Right renal cortex interstitium (tissue), 3 donors: ENCODE measurements around the gene NR2F1-AS1. TPM values are rescaled to one million over a fixed set of nuclear protein-coding genes. Genes with fewer than 3 reads are reported as not detected.
"Not testable (repeated sequence)": the region's sequence is repeated elsewhere in the genome, so short reads cannot be mapped to it uniquely, and the experiment has no call there.

Source experiments
- DNase-seq, 3 donors: peaks; one replicate each; pipeline ENCODE4 v3.0.0-alpha.2; 2013; ENCODE audit warnings: low read depth in 3 of 3, low spot score in 2 of 3
- polyA plus RNA-seq, 3 donors: library from polyadenylated mRNA; unstranded; fragments of 120-200 nt; gene quantifications; one replicate each; pipeline ENCODE4 v1.2.1, GENCODE V29; 2013; ENCODE audit not compliant: insufficient read length in 3 of 3

The NR2F1-AS1 gene
- polyA plus RNA-seq, 3 donors = 50.0 to 58.2 (median 57.6) TPM

DNA sequence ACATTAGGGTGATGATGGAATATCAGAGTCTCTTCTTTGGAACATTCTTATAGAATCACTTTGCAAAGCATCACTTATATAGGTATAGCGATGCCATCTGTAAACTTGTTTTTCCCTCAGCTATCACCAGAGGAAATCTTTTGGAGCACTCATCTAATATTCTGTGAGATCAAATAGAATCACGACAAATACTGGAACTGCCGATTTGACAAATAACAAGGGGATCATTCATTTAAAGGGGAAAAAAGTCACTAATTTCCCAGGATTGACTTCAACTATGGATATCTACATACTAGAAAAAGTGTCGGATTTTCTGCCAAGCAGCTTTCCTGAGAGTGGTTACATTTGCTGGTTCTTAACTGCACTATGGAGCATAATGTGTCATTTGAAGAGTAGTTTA, 178.6 kb downstream of the NR2F1-AS1 start:
- DNase-seq = no peak

DNA sequence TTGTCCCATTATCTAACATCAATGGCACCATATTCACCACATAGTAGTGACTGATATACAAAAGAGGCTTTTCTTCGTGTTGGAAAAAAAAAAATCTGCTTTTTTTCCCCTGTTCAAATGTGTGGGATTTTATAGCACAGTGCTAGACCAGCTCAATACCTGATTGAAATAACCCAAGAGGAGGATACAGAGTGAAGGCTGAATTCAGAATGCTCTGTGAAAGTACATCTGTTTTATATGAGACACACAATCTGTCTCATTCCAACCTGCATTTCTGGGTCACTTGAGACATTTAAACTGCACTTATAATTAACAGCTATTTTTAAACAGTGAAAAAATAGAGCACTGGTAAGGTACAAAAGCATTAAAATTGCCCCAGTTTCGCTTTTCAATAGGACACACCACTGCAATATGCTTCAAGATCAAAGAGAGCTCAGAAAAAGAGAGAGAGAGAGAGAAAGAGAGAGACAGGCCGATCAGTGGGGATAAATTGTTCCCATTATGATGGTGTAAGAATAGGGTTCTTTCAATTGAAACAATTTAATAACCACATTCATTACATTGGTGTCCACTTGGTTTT, 179.3 kb downstream of the NR2F1-AS1 start:
- no peak for DNase-seq

DNA sequence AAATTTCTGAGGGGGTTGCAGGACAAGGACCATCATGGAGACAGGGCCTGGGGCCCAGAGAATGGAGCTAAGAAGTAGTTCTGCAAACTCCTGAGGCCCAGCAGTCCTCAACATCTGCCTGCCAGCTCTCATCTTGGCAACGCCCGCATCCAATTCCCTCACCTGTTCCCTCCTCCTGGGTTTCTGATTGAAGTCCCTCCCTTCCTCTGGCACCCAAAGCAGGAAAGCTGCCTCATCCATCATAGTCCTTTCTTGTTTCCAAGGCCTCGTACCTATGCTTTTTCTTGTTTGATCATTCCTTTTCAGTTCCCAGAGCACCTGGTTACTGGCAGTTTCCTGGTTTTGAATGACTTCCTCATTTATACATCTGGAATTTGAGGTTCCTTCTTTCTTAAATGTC, 181.3 kb downstream of the NR2F1-AS1 start:
- no peak for DNase-seq

DNA sequence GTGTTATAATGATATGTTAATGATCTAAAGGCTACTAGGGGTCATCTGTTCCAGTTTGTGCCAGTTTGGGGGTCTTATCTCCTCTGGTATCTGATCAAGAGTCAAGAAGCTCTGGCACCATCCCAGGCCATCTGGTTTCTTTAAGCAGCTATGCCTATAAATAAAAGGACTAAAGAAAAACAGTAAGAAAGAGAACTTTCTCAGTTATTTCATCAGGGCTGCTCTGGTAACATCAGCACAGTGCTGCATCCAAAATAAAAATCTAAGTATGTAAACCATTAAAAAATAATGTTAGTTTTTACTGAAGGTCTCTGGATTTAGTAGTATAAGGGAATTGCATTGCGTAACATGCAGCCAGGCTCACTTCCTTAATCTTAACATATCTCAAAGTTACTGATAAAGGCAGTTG, 185.0 kb downstream of the NR2F1-AS1 start:
- DNase-seq = no peak

DNA sequence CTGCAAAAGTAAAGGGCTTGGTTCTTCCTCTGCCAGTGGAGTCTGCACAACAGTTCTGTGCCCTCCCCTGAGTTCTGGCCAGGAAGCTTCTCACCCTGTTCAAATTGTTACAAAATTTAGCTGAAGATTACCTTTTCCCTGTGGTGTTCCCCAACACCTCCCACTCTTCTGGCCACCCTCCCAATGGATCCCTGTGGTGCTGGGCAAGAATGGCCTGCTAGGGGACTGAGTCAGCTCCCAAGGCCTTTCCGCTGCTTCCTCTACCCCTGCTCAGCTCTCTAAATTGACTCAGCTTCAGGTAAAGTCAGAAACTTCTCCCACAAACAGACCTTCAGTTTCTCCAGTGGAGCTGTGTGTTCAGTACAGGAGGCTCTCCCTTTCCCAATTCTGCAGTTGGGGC, 186.0 kb downstream of the NR2F1-AS1 start:
- no peak for DNase-seq

DNA sequence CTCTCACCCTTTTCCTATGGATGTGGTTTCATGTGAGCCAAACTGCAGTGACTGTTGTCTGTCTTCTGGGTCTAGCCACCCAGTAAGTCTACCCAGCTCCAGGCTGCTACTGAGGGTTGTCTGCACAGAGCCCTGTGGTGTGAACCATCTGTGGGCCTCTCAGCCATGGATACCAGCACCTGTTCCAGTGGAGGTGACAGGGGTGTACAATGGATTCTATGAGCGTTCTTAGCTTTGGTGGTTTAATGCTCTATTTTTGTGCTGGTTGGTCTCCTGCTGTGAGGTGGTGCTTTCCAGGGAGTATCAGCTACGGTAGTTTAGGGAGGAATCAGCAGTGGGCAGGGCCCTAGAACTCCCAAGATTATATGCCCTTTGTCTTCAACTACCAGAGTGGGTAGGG, 186.7 kb downstream of the NR2F1-AS1 start:
- DNase-seq = no peak

DNA sequence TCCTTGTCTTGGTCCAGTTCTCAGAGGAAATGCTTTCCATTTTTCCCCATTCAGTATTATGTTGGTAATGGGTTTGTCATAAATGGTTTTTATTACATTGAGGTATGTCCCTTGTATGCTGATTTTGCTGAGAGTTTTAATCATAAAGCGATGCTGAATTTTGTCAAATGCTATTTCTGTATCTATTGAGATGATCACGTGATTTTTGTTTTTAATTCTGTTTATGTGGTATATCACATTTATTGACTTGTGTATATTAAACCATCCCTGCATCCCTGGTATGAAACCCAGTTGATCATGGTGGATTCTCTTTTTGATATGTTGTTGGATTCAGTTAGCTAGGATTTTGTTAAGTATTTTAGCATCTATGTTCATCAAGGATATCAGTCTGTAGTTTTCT, 189.8 kb downstream of the NR2F1-AS1 start:
- DNase-seq = not testable (repeated sequence)

DNA sequence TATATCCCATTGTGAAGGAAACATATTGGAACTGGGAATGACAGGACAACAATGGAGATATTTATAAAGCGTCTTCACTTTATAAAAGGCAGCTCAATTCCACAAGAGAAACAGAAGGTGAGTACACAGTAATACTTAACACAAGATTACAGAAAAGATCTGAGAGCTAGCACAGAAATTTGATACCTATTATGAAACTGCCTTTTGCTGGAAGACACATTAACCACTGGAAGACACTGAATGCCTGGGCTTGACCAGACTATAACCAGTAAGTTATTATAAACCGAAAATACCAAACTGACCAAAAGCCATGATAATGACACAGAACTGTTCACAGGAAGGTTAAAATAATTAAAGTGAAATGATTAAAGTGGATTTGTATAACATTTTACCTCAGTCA, 195.4 kb downstream of the NR2F1-AS1 start:
- no peak for DNase-seq

DNA sequence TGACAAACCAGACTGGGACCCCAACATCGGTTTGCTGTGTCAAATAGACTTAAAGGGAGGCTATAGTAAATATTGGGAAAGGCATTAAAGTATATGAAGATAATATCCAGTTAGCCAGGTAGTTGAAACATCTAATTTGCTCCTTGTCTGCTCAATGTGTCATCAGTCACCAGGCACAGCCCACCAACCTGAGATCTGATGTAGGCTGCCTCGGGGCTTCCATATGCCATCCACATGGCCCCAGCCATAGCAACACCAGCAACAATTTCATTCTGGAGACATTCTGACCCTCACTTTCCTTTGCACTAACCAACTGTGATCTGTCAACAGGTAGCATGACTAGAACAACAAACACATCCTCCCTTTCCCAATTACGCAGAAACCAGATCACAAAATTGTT, 196.0 kb downstream of the NR2F1-AS1 start:
- DNase-seq = no peak

DNA sequence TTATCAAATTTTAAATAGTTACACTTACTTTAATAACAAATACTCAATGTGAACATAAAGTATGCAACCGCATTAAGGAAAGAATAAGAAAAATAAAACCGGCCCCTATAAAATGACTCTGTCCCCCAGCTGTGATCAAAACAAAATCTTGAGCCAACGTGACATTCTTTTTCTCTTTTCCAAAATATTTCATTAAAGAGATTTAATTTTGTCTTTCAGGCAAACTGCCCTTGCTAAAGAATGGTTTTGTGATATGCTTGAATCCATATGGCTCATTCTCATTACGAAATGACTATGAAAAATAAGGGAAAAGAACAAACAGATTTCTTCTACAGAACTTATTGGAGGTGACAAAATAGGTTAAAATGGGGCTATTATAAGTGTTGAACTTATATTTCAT, 197.0 kb downstream of the NR2F1-AS1 start:
- no peak for DNase-seq

DNA sequence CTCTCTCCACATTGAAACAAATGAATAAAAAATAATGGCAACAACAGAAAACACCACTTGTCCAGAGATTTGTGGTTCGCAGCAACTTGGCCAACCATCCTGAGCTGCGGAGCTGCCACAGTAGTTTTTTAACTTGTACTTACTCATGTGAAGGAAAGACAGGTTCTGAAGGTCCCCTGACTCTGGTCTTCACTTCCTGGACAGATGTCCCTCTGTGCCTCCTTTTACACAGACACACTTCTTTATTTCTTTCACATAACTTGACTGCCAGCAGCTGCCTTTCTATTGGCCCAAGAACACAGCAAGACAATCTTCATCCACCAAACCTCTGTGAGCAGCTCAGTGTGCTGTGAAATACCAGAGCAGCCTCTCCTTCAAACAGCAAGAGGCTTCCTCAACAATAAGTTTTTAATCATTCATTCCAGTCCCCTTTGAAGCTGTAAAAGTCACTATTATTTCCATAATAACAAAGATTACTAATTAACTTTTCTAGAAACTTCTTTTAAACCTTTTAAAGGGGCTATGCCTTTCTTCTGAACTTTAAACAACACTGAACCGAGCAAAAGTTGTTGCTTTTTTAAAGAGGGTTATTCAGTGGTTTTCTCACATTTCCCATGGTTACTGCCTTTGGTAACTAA, 198.7 kb downstream of the NR2F1-AS1 start:
- no peak for DNase-seq

DNA sequence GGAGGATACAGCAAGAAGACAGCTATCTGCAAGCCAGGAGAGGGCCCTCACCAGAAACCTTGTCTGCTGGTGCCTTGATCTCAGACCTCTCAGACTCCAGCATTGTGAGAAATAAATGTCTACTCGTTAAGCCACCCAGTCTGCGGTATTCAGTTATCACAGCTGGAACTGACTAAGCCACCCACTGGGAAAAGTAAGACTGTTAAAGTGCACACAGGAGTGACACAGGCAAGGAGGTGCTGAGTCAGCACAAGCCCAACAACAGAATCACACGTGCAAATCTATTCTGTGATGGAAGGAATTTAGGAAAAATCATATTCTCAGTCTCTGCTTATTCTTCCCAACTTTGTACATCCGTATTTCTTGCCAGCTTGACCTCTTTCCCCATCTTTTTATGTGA, 200.0 kb downstream of the NR2F1-AS1 start:
- DNase-seq = no peak

DNA sequence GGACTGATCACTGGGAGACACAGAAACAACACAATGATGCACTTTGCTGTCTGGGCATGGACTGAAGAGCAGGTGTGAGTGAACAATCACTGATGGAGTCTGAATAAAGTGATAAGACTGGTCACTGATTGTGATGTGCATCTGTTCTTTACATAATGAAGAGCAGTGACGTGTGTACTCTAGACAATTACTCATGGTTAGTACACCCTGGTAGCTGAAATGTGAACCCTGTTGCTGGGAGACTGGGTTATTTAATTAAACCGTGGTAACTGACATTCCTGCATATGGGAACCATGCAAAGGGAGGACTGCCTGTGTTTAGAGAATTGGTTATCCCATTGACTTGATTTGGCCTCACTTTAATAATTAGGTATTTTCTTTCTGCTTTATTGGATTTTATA, 202.9 kb downstream of the NR2F1-AS1 start:
- no peak for DNase-seq

DNA sequence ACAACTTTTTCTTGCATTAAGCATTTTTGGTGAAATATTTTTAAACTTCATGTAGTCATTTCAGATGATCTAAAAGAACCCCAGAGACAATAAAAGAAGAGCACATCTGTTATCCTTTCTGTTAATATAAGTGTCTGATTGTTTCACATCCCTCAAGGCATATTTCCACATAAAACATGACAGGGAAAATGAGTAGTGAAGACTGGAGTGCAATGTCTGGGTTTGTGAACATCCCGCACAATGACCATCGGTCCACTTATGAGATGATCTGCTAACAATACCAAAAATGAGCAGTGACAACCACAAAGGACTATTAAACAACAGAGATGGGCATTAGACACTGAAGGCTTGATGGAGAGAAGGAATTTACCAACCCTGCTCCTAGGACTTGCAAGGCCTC, 209.1 kb downstream of the NR2F1-AS1 start:
- DNase-seq = no peak

DNA sequence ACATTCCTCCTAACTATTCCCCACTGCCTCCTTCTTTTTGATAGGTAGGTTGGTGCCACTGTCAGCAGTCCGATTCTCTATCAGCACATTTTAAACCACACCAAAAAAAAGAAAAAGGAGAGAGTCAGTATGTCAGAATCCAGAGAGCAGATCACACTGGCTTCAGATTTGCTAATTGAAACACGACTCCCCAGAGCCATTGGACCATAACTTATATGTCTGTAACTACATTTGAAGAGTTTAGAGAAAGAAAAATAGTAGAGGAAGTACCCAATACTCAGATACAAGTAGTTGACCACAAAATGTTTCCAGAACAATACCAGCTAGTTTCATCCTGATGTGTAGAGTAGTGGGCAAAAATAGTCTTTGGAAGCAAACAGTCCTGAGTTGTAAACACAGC, 216.6 kb downstream of the NR2F1-AS1 start:
- DNase-seq = no peak

DNA sequence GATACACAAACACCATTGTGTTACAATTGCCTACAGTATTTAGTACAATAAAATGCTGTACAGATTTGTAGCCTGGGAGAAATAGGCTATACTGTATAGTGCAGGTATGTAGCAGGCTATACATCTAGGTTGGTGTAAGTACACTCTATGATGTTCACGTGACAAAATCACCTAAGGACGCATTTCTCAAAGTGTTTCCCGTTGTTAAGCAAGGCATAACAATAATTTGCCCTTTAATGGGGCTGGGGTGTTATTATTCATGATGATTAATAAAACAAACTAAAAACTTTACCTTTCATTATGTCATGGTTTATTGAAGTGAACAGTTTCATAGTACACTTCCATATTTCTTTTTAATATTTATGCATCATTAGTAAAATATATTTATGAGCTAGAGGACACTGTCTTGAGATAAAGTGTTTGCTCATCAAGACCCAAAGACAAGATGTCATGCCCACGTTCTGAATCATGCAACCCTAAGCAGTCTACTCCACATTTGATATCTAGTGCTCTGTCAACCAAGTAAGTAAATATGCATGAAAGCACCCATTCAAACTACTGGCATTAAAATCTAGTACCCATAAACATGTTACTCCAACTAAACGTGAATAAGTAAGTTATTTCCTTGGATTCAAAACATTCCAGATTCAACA, 220.5 kb downstream of the NR2F1-AS1 start:
- DNase-seq = no peak

DNA sequence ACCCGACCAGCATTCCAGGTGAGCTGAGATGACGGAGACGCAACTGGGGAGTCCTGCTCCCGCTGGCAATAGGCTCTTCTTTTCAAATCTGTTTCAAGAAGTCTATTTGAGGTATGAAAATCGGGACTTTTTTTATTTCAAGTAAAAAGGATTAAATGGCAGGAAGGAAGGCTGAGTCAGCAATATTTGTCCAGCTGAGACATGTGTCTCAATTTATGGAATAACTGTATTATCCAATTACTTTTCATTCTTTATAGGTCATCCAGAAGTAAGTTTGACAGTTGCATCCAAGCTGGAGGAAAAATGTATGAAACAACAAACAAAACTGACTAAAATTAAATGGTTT, 221.1 kb downstream of the NR2F1-AS1 start:
- DNase-seq = no peak

Other genes starting within 250 kb of the NR2F1-AS1 start
- 100 to 1,000 TPM; 189 to 216 (median 200) TPM for gene NR2F1, start 2.0 kb upstream of the NR2F1-AS1 start, polyA plus RNA-seq
- gene POU5F2, start 160.4 kb upstream of the NR2F1-AS1 start, polyA plus RNA-seq = under 1 TPM in 2 of 3 donors, not detected in 1; 0.01 to 0.04 TPM